ENCODE results near the gene HOXB13. TPM values are rescaled to one million over a fixed set of nuclear protein-coding genes. Genes with fewer than 3 reads are reported as not detected.

The HOXB13 gene
- total RNA-seq, 4 donors from 2014 or later, result not detected

GRCh38 chr17:48738424-48738802 lies 9.9 kb upstream of the HOXB13 start:
- H3K27me3 ChIP-seq, result peaks cover 96 to 98% (median 97%) of the 10 kb centered on the region in 3 donors
- in situ Hi-C loops (cut with MboI; ENCODE audit: low sequenced_read_pairs in 4 of 4), result loop anchor here in 2 of 4 donors (25.0 kb wide), 3 partner anchors 101 to 274 kb away; partner anchors contain the start of genes HOXB9 (in 1 of the 2) and IGF2BP1 (in 1 of the 2)

GRCh38 chr17:48737330-48738043 lies 8.9 kb upstream of the HOXB13 start:
- no peak for DNase-seq
- Histone ChIP-seq H3K27me3 (peaks cover 96 to 98% (median 97%) of the 10 kb centered on the region in 3 donors), H3K4me3 (no peak overlapping the region), H3K9me3 (no peaks in the 10 kb centered on the region), H3K27ac (no peak overlapping the region), H3K4me1 (no peaks in the 10 kb centered on the region), H3K36me3 (no peaks in the 10 kb centered on the region)
- in situ Hi-C loops (cut with MboI; ENCODE audit: low sequenced_read_pairs in 4 of 4), result loop anchor here in 2 of 4 donors (25.0 kb wide), 3 partner anchors 100 to 275 kb away; partner anchors contain the start of genes HOXB9 (in 1 of the 2) and IGF2BP1 (in 1 of the 2)
- TF ChIP-seq POLR2A (IDR thresholded peaks at IDR 0.05), result no peak
- TF ChIP-seq, protein P1, sequence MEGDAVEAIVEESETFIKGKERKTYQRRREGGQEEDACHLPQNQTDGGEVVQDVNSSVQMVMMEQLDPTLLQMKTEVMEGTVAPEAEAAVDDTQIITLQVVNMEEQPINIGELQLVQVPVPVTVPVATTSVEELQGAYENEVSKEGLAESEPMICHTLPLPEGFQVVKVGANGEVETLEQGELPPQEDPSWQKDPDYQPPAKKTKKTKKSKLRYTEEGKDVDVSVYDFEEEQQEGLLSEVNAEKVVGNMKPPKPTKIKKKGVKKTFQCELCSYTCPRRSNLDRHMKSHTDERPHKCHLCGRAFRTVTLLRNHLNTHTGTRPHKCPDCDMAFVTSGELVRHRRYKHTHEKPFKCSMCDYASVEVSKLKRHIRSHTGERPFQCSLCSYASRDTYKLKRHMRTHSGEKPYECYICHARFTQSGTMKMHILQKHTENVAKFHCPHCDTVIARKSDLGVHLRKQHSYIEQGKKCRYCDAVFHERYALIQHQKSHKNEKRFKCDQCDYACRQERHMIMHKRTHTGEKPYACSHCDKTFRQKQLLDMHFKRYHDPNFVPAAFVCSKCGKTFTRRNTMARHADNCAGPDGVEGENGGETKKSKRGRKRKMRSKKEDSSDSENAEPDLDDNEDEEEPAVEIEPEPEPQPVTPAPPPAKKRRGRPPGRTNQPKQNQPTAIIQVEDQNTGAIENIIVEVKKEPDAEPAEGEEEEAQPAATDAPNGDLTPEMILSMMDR (IDR thresholded peaks at IDR 0.05 in 4 of 5, conservative IDR thresholded peaks at IDR 0.05 in 1 of 5), result no peak
- intact Hi-C loops (cut with DNase I; ENCODE audit: low total_unique reads), result no loop called here
- ATAC-seq, result no peak

More at GRCh38 chr17:48738424-48738802, 9.9 kb upstream of the HOXB13 start:
- Histone ChIP-seq H3K4me1 (no peaks in the 10 kb centered on the region), H3K4me3 (no peak overlapping the region), H3K36me3 (no peaks in the 10 kb centered on the region), H3K9me3 (no peaks in the 10 kb centered on the region), H3K27ac (no peak overlapping the region)
- DNase-seq (no peak), ATAC-seq (no peak)
- no peak for TF ChIP-seq POLR2A (IDR thresholded peaks at IDR 0.05)
- TF ChIP-seq, protein P1 (IDR thresholded peaks at IDR 0.05 in 4 of 5, conservative IDR thresholded peaks at IDR 0.05 in 1 of 5), result no peak
- intact Hi-C loops (cut with DNase I; ENCODE audit: low total_unique reads), result no loop called here

DNA sequence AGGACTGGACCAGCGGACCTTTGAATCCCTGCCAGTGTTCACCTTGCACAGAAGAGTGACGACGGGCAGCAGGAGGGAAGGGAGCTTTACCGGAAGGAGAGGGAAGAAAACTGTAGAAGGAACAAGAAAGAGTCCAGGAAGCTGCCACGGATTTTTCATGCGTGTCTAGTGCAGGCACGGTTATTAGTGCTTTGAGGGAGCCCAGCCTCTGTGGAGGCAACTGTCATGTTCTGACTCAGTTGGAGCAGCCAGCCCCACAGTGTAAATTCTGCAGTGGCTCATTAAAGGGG lies 6.5 kb upstream of the HOXB13 start:
- TF ChIP-seq POLR2A (IDR thresholded peaks at IDR 0.05), result no peak
- TF ChIP-seq, protein P1 (IDR thresholded peaks at IDR 0.05 in 4 of 5, conservative IDR thresholded peaks at IDR 0.05 in 1 of 5), result no peak
- H3K27ac ChIP-seq, result no peak overlapping the region
- H3K27me3 ChIP-seq, result peaks cover 94 to 97% (median 96%) of the 10 kb centered on the region in 3 donors

DNA sequence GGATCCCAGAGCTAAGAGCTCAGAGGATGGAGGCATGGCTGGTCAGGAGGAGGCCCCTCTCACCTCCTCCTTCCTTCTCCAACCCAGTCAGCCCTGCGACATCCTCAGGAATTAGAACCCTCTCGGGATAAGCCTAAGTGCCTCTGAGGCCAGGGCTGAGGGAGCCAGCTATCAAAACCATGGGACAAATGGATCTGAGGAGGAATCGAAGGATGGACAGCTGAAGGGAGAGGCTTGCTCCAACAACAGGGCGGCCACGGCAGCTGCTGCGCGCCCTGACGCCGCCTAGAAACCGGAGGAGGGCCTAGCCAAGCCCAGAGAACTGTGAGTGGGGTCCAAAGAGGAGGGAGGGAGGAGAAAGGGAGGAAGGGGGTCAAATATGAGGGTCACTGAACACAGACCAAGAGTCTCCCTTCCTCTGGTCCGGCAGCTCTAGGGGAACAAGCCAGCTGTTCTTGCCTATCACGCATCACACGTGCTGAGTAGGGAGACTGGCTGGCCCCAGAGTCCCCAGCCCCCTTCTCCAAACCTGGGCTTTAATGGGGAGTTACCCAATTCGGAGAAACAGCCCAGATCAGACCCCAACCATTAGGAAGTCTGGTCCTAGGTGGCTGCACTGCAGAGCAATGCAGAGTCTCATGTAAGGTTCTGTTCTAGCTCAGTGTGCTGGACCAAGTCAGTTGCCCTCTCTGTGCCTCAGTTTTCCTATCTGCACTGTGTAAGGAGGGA lies 5.9 kb upstream of the HOXB13 start:
- Histone ChIP-seq H3K27ac (no peak overlapping the region), H3K4me1 (no peaks in the 10 kb centered on the region), H3K27me3 (peaks cover 94 to 97% (median 97%) of the 10 kb centered on the region in 3 donors), H3K36me3 (no peaks in the 10 kb centered on the region), H3K9me3 (no peaks in the 10 kb centered on the region), H3K4me3 (no peak overlapping the region)
- intact Hi-C loops (cut with DNase I; ENCODE audit: low total_unique reads) (no loop called here), in situ Hi-C loops (cut with MboI; ENCODE audit: low sequenced_read_pairs in 4 of 4) (loop anchor here in 2 of 4 donors (25.0 kb wide), 3 partner anchors 97 to 278 kb away; partner anchors contain the start of genes HOXB9 (in 1 of the 2) and IGF2BP1 (in 1 of the 2))
- TF ChIP-seq POLR2A (IDR thresholded peaks at IDR 0.05), result no peak
- TF ChIP-seq, protein P1 (IDR thresholded peaks at IDR 0.05 in 4 of 5, conservative IDR thresholded peaks at IDR 0.05 in 1 of 5), result no peak
- DNase-seq (no peak), ATAC-seq (no peak)

More for the DNA sequence above, 6.5 kb upstream of the HOXB13 start:
- H3K9me3 ChIP-seq, result no peaks in the 10 kb centered on the region
- no peak overlapping the region for H3K4me3 ChIP-seq
- in situ Hi-C loops (cut with MboI; ENCODE audit: low sequenced_read_pairs in 4 of 4), result loop anchor here in 2 of 4 donors (25.0 kb wide), 3 partner anchors 98 to 277 kb away; partner anchors contain the start of genes HOXB9 (in 1 of the 2) and IGF2BP1 (in 1 of the 2)
- no peak for DNase-seq
- no peak for ATAC-seq
- H3K4me1 ChIP-seq, result no peaks in the 10 kb centered on the region
- no peaks in the 10 kb centered on the region for H3K36me3 ChIP-seq
- intact Hi-C loops (cut with DNase I; ENCODE audit: low total_unique reads), result no loop called here
